K562 (cell line): ENCODE results near the gene ING4. TPM values are rescaled to one million over a fixed set of nuclear protein-coding genes. Genes with fewer than 3 reads are reported as not detected.
A peak's percentile ranks its signal among the peaks of the same experiment; 100 is the strongest.

ENCODE experiments used
- CTBP1 ChIP-seq: fragments of 450-650 bp; IDR thresholded peaks from 2 replicates; pipeline ENCODE4 v1.6.1; 2016; ENCODE audit warnings: borderline replicate concordance
- TRIM28 ChIP-seq: fragments of 450-650 bp; IDR thresholded peaks from 2 replicates; pipeline ENCODE4 v1.6.1; 2017
- ZEB2 ChIP-seq: fragments of 450-650 bp; IDR thresholded peaks from 2 replicates; pipeline ENCODE4 v1.6.1; 2016
- ZNF644 ChIP-seq: fragments of 200-800 bp; sonication (Bioruptor generic); IDR thresholded peaks from 2 replicates; pipeline ENCODE4 v1.6.1; 2016; ENCODE audit warnings: low read depth, missing genetic modification characterization, missing compliant biosample characterization
- ZSCAN29 ChIP-seq: fragments of 450-650 bp; IDR thresholded peaks from 2 replicates; pipeline ENCODE4 v1.6.1; 2017
- polyA plus RNA-seq, 8 experiments: library from polyadenylated mRNA; depleted of rRNA in 4 of 8; stranded (reverse) in 5 of 8; unstranded in 3 of 8; fragments of >200 nt; fragmentation: Nextera tagmentation in 2 of 8; fragmentation: Illumina TruSeq in 1 of 8; extraction: Ambion mirVana in 2 of 8; extraction: Trizol in 1 of 8; gene quantifications; 2 replicates each; pipeline versions ENCODE4 v1.2.1 to v1.2.3, GENCODE V29; 2011 to 2014; ENCODE audit warnings: inconsistent platforms in 1 of 8, missing spikeins in 1 of 8
- total RNA-seq, 7 experiments: library from RNA; depleted of rRNA in 6 of 7; stranded (reverse); fragments of >200 nt in 6 of 7; fragmentation: Illumina TruSeq in 2 of 7; extraction: Trizol in 2 of 7; gene quantifications; 2 replicates each; pipeline versions ENCODE4 v1.2.1 to v1.2.3, GENCODE V29; 2011 to 2021; ENCODE audit warnings: low replicate concordance in 1 of 7
- TF ChIP-seq, protein P1 (sequence below): fragments of 450-650 bp; formaldehyde crosslinking; IDR thresholded peaks from 2 replicates; pipeline ENCODE4 v1.4.0; 2022; ENCODE audit warnings: missing genetic modification characterization
- TF ChIP-seq, protein P2 (sequence below): sonication (generic); IDR thresholded peaks from 2 replicates; pipeline ENCODE4 v1.6.1; 2016
- TF ChIP-seq, protein P3 (sequence below), 3 experiments: fragments of 200-800 bp in 1 of 3; fragments of 250-450 bp in 1 of 3; fragments of 450-650 bp in 1 of 3; sonication (Bioruptor Pico) in 1 of 3; sonication (Bioruptor generic) in 1 of 3; formaldehyde crosslinking in 1 of 3; IDR thresholded peaks; 2 replicates each; pipeline versions ENCODE4 v1.6.1 to v1.8.0; 2016 to 2022; ENCODE audit warnings: mild to moderate bottlenecking in 2 of 3, missing genetic modification characterization in 2 of 3, missing compliant biosample characterization in 1 of 3, moderate library complexity in 1 of 3
- TF ChIP-seq, protein P4 (sequence below), 2 experiments: fragments of 150-350 bp in 1 of 2; IDR thresholded peaks; 2 replicates each; pipeline ENCODE4 v1.6.1; 2012 to 2016; ENCODE audit warnings: low read depth in 2 of 2, low read length in 2 of 2, mild to moderate bottlenecking in 1 of 2, moderate library complexity in 1 of 2

The ING4 gene
- total and polyA plus RNA-seq, 9 of the 15 experiments (the other 6 are each of a cell fraction or from before 2014, with no cell fraction given): 6.6 to 30.2 (median 15.7) TPM

DNA sequence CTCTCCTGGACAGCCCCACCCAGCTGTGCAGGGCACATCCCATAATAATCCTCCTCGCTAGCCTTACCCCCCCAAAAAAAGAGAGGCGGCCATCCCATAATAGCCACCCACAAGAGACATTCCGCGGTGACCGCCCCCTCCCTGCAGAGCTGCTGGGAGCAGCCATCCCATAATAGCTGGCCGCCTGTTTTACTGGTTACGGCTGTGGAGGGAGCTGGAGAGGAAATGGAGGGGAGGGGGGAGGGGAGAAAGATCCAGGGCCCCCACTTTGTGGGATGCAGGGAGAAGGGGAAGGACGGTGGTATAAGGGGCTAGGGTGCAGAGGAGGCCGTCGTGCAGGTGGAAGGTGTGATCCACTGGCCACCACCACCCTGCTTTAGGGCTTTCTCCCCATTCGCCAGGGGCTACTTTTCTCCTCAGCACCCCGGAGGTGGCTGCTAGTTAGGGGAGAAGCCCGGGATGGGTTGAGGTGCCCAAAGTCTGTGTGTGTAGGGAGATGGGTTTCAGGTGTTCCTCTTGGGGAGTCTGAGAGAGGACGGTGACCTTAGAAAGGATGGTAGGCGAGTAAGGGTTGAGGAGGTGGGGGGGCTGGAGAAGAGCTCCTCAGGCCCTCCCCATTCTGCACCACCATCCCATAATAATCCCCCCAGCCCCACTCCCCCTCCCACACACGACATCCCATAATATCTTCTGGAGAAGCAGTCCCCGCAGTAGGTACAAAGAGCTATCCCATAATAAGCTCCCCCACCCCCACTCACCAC, 49.7 kb downstream of the ING4 start (continued):
- TF ChIP-seq, protein P1, sequence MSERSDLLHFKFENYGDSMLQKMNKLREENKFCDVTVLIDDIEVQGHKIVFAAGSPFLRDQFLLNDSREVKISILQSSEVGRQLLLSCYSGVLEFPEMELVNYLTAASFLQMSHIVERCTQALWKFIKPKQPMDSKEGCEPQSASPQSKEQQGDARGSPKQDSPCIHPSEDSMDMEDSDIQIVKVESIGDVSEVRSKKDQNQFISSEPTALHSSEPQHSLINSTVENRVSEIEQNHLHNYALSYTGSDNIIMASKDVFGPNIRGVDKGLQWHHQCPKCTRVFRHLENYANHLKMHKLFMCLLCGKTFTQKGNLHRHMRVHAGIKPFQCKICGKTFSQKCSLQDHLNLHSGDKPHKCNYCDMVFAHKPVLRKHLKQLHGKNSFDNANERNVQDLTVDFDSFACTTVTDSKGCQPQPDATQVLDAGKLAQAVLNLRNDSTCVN: 0 out of 2 replicates have a peak, but pooled peaks have one; percentile 14
- TF ChIP-seq, protein P2, sequence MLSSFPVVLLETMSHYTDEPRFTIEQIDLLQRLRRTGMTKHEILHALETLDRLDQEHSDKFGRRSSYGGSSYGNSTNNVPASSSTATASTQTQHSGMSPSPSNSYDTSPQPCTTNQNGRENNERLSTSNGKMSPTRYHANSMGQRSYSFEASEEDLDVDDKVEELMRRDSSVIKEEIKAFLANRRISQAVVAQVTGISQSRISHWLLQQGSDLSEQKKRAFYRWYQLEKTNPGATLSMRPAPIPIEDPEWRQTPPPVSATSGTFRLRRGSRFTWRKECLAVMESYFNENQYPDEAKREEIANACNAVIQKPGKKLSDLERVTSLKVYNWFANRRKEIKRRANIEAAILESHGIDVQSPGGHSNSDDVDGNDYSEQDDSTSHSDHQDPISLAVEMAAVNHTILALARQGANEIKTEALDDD: peak; percentile 30; the same call in 1 of the 2 replicates
- TF ChIP-seq, protein P3, sequence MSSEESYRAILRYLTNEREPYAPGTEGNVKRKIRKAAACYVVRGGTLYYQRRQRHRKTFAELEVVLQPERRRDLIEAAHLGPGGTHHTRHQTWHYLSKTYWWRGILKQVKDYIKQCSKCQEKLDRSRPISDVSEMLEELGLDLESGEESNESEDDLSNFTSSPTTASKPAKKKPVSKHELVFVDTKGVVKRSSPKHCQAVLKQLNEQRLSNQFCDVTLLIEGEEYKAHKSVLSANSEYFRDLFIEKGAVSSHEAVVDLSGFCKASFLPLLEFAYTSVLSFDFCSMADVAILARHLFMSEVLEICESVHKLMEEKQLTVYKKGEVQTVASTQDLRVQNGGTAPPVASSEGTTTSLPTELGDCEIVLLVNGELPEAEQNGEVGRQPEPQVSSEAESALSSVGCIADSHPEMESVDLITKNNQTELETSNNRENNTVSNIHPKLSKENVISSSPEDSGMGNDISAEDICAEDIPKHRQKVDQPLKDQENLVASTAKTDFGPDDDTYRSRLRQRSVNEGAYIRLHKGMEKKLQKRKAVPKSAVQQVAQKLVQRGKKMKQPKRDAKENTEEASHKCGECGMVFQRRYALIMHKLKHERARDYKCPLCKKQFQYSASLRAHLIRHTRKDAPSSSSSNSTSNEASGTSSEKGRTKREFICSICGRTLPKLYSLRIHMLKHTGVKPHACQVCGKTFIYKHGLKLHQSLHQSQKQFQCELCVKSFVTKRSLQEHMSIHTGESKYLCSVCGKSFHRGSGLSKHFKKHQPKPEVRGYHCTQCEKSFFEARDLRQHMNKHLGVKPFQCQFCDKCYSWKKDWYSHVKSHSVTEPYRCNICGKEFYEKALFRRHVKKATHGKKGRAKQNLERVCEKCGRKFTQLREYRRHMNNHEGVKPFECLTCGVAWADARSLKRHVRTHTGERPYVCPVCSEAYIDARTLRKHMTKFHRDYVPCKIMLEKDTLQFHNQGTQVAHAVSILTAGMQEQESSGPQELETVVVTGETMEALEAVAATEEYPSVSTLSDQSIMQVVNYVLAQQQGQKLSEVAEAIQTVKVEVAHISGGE (CRISPR knock-in tag; IDR thresholded peaks at IDR 0.05): peak in 1 of 3 experiments; percentile 81; a peak in 2 of 6 replicates
- TF ChIP-seq TRIM28 (0 out of 2 replicates have a peak, but pooled peaks have one; percentile 53), ZNF644 (tag) (peak; percentile 95), ZEB2 (peak; percentile 72), ZSCAN29 (0 out of 2 replicates have a peak, but pooled peaks have one; percentile 29), CTBP1 (peak; percentile 63)
- TF ChIP-seq, protein P4, sequence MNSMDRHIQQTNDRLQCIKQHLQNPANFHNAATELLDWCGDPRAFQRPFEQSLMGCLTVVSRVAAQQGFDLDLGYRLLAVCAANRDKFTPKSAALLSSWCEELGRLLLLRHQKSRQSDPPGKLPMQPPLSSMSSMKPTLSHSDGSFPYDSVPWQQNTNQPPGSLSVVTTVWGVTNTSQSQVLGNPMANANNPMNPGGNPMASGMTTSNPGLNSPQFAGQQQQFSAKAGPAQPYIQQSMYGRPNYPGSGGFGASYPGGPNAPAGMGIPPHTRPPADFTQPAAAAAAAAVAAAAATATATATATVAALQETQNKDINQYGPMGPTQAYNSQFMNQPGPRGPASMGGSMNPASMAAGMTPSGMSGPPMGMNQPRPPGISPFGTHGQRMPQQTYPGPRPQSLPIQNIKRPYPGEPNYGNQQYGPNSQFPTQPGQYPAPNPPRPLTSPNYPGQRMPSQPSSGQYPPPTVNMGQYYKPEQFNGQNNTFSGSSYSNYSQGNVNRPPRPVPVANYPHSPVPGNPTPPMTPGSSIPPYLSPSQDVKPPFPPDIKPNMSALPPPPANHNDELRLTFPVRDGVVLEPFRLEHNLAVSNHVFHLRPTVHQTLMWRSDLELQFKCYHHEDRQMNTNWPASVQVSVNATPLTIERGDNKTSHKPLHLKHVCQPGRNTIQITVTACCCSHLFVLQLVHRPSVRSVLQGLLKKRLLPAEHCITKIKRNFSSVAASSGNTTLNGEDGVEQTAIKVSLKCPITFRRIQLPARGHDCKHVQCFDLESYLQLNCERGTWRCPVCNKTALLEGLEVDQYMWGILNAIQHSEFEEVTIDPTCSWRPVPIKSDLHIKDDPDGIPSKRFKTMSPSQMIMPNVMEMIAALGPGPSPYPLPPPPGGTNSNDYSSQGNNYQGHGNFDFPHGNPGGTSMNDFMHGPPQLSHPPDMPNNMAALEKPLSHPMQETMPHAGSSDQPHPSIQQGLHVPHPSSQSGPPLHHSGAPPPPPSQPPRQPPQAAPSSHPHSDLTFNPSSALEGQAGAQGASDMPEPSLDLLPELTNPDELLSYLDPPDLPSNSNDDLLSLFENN (IDR thresholded peaks at IDR 0.05; ENCODE audit: low read depth in 2 of 2, low read length in 2 of 2): 0 out of 4 replicates have a peak, but pooled peaks of 1 of the 2 experiments have one; percentile 31
